GM21737 (cell line): ENCODE results near the gene MRPL49.
"Not testable (repeated sequence)": the region's sequence is repeated elsewhere in the genome, so short reads cannot be mapped to it uniquely, and the experiment has no call there.

Source experiments
- ATAC-seq: cut with Tn5 transposase; IDR thresholded peaks from one replicate; pipeline ENCODE4 v1.9.1; 2021; ENCODE audit warnings: mild to moderate bottlenecking, moderate library complexity; ENCODE audit not compliant: unreplicated experiment

The MRPL49 gene

DNA sequence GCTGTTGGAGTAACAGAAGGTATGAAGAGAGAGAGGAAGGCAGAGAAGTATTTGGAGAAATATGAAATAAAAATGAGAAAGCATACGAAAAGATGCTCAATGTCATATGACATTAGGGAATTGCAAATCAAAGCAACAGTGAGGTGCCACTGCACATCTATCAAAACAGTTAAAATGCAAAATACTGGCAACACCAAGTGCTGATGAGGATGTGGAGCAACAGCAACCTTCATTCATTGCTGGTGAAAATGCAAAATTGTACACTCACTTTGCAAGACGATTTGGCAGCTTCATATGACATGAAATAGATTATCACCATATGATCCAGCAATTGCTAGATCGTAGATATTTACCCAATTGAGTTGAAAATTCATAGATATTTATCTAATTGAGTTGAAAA lies 38.5 kb downstream of the MRPL49 start:
- ATAC-seq = no peak

DNA sequence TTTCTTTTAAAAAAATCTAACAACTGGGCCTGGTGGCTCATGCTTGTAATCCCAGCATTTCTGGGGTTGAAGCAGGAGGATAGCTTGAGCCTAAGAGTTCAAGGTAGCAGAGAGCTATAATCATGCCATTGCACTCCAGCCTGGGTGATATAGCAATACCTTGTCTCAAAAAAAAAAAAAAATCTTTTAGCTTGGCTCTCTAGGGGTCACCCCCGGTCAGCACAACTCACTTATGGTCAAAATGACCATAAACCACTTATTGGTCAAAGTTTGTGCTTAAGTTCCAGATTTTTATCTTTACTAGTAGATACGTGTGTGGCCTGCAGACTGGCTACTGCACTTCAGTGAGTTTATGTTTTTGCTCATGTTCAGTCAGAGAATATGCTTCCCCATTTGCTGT lies 41.6 kb downstream of the MRPL49 start:
- no peak for ATAC-seq

DNA sequence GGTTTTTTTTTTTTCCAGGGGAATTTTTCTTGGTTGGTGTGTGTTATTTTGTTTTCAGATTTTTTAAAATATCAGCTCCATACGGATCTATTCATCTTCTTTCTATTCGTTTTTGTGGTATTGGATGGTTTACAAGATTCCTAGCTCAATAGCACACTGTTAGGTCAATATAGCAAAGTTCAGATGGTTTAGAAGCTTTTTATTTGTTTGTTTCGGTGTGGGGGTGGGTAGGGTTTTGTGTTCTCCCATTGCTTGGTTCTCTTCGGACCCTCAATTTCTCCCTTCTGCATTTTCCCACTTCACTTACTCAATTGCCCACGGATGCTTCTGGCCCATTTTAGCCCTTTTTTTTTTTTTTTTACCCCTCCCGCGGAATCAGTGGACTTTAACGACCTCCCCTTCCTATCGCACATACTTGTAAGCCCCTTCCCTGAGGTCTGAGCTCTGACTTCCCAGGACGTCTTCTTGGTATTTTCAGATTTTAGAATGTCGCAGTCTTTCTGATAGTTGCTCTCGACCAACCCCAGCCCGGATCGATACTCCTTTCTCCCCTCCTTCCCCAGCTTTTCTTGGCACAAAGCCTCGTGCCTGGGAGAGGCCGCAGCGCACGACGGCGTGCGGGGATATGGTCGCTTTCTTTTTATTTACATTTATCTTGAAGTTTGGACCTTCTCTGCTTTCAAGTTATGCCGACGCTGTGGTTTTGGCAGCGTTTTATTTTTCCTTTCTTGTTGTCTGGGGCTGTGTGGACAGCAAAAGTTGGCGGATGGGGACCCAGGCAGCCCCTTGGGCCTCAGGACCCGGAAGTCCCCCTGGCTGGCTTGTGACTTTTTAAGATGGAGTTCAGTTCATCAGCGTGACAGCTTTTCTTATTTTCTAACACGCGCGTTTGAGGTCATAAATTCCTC lies 43.5 kb downstream of the MRPL49 start:
- no peak for ATAC-seq

DNA sequence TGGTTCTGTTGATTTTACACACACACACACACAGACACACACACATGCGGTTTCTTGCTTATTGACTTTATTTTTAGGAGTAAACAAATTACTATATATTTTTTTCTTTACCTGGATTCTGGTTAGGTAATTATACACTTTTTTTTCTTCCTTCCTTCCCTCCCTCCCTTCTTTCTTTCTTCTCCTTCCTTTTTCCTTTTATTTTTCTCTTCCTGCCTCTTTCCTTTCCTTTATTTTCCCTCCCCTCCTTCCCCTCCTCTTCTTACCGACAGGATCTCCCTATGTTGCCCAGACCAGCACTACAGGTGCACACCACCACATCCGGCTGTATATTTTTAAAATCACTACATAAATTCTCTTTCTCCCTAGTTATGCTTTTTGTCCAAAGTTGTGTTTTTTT lies 44.8 kb downstream of the MRPL49 start:
- ATAC-seq = no peak

DNA sequence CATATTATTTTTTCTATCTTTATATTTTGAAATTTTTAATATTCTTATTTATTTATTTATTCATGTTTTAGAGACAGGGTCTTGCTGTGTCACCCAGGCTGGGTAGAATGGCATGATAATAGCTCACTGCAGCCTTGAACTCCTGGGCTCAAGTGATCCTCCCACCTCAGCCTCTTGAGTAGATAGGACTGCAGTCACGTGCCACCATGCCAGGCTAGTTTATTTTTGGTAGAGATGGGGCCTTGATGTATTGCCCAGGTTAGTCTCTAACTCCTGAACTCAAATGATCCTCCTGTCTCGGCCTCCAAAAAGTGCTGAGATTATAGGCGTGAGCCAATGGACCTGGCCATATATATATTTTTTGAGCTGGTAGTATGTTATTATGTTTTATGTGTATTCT lies 45.5 kb downstream of the MRPL49 start:
- ATAC-seq = no peak

DNA sequence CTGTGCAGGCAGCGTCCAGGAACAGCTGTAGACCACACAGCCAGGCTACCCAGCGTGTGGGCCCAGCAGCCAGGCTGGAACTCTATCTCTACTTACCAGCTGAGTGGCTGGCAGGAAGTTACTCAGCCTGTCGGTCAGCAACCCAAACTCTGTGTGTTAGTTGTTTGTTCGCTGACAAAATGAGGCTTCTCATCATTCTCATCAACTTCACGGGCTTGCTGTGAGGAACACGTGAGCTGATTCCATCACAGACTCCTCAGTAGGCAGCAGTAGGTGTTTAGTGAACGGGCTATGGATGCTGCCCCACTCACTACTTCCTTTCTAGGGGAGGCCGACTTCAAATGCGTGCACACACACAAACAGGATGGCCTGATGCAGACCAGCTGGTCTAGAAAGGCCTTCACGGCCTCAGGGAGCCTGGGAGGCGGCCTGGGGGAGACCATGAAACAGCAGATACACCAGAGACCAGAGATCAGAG lies 47.1 kb downstream of the MRPL49 start:
- ATAC-seq = no peak

DNA sequence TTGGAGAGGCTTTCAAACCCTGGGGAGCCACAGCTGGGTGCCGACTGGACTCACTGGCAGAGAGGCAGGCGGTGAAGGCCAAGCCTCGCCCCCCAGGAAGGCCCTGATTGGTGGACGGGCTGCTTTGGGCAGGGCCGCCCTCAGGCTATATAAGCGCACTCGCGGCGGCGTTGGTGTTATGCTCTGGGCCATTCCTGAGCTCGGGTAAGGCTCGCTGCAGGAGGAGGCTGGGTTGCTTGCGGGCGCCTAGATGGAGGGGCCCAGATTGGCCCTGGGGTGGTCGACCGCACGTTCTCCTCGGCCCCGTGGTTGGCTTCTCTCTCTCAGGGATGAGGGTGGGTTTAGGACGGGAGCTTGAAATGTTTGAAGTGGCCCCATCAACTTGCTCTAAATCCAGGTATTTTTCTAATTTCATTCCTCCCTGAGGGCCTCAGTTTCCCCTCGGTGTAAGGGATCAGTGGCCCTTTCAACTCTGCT lies 48.0 kb downstream of the MRPL49 start, which contains the start of gene SPDYC:
Gene SPDYC (plus strand): TSS at position 176 of the 477 bp plus-strand sequence. CDS start 1,125 bp downstream, outside the sequence.
- ATAC-seq = no peak

DNA sequence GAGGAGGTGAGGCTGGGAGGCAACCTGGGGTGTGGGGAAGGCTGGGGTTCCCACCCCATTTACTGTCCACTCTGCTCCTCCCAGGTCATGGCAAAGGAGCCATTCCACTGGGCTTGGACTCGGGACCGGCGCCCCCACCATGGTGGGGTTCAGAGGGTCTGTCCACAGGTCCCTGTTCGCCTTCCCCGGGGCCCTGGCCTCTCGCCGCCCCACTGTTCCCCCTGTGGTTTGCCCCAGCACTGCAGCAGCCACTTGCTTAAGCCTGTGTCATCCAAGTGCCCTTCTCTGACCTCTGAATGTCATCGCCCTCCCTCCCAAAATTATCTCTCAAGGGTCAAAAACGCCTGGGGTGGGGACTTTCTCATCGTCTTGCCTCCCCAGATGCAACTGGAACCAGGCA lies 50.5 kb downstream of the MRPL49 start:
- ATAC-seq = no peak

DNA sequence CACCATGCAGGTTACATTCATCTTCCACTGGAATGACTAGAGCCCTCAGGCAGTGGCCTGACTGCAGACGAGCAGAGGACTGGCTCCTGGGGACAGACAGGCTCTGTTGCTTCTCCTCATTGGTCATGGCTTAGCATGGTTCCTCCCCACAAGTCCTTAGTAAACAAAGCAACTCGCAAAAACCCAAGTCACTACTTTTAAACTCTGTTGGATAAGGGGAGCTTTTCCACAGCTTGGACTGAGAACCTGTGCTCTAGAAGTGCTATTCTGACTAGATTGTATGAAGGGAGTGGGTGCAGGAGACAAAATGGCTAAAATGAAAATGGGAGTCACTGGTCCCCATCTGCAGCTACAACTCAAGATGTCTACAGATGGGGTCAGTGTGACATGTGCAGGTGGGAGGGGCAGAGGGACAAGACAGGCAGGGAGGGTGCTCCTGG lies 52.5 kb downstream of the MRPL49 start:
- ATAC-seq = not testable (repeated sequence)
